ENCODE results near the gene STXBP6.
"Not testable (repeated sequence)": the region's sequence is repeated elsewhere in the genome, so short reads cannot be mapped to it uniquely, and the experiment has no call there.

The STXBP6 gene

GRCh38 chr14:24774187-24774915 is 275.6 kb downstream of the STXBP6 start:
- in situ Hi-C loops (cut with HindIII; ENCODE audit: low sequenced_read_pairs), result no loop called here

DNA sequence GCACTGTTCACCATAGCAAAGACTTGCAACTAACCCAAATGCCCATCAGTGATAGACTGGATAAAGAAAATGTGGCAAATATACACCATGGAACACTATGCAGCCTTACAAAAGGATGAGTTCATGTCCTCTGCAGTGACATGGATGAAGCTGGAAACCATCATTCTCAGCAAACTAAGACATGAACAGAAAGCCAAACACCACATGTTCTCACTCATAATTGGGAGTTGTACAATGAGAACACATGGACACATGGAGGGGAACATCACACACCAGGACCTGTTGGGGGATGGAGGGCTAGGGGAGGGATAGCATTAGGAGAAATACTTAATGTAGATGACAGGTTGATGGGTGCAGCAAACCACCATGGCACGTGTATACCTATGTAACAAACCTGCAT is 276.4 kb downstream of the STXBP6 start:
- DNase-seq (ENCODE audit: low read depth, low spot score); H3K4me3 ChIP-seq (ENCODE audit: low read depth, low read length); in situ Hi-C loops (cut with HindIII; ENCODE audit: low sequenced_read_pairs): not testable (repeated sequence)

More at GRCh38 chr14:24774187-24774915, 275.6 kb downstream of the STXBP6 start:
- DNase-seq (ENCODE audit: low read depth, low spot score), result no peak
- no peak overlapping the region for H3K4me3 ChIP-seq (ENCODE audit: low read depth, low read length)
- TF ChIP-seq, protein P1, sequence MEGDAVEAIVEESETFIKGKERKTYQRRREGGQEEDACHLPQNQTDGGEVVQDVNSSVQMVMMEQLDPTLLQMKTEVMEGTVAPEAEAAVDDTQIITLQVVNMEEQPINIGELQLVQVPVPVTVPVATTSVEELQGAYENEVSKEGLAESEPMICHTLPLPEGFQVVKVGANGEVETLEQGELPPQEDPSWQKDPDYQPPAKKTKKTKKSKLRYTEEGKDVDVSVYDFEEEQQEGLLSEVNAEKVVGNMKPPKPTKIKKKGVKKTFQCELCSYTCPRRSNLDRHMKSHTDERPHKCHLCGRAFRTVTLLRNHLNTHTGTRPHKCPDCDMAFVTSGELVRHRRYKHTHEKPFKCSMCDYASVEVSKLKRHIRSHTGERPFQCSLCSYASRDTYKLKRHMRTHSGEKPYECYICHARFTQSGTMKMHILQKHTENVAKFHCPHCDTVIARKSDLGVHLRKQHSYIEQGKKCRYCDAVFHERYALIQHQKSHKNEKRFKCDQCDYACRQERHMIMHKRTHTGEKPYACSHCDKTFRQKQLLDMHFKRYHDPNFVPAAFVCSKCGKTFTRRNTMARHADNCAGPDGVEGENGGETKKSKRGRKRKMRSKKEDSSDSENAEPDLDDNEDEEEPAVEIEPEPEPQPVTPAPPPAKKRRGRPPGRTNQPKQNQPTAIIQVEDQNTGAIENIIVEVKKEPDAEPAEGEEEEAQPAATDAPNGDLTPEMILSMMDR (IDR thresholded peaks at IDR 0.05; ENCODE audit: low read depth, low read length), result no peak

GRCh38 chr14:24766434-24766833 is 283.5 kb downstream of the STXBP6 start:
- H3K4me3 ChIP-seq (ENCODE audit: low read depth, low read length), result no peak overlapping the region
- in situ Hi-C loops (cut with HindIII; ENCODE audit: low sequenced_read_pairs), result no loop called here
- TF ChIP-seq, protein P1 (IDR thresholded peaks at IDR 0.05; ENCODE audit: low read depth, low read length), result no peak
- DNase-seq (ENCODE audit: low read depth, low spot score), result no peak

DNA sequence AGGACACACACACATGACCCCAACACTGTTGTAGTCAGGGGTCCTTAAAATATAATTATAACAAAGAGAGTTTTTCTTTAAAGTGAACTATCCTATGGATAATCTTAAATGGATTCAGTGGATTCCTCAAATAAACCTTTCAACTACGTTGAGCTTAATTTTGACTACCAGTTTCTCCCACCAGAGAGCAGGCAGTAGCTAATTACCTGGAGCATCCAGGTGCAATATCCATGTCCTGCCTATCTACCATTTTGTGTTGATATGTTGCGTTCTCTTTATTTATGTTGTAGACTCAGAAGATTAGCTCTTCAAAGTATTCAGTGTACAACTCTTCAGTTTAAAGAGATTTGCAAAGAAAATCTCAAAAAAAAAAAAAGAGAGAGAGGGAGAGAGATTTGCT is 288.8 kb downstream of the STXBP6 start:
- no peak overlapping the region for H3K4me3 ChIP-seq (ENCODE audit: low read depth, low read length)

More for the DNA sequence above, 288.8 kb downstream of the STXBP6 start:
- TF ChIP-seq, protein P1 (IDR thresholded peaks at IDR 0.05; ENCODE audit: low read depth, low read length), result no peak
- no peak for DNase-seq (ENCODE audit: low read depth, low spot score)
- in situ Hi-C loops (cut with HindIII; ENCODE audit: low sequenced_read_pairs), result no loop called here

All from astrocyte of the spinal cord (primary cell).